Measurements from ENCODE around the gene ZCCHC24.

Gene ZCCHC24

DNA sequence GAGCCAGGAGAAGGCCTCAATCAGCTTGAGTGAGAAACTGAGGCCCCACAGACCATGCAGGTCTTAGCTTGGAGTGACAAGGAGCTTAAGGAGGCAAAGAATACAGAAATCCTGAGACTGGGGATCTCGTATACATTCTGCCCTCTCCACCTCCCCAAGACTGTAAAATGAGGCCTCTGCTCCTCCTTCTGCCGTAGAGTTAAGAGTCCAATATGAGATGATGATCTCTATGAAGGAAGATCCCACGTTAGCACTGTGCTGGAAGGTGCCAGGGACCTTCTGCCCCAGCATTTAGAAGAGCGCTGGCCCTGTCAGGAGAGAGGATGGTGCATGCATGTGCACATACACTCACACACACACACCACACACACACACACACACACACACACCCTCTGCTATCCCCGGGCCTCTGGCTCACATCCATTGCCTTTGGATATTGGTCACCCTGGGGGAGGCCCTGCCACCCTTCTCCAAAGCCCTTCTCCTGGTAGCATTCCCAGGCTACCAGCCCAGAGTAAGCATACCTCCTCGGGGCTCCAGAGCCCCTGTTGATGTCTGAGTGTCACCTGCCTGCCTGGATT is 15.0 kb downstream of the ZCCHC24 start:
- DNase-seq, result no peak

DNA sequence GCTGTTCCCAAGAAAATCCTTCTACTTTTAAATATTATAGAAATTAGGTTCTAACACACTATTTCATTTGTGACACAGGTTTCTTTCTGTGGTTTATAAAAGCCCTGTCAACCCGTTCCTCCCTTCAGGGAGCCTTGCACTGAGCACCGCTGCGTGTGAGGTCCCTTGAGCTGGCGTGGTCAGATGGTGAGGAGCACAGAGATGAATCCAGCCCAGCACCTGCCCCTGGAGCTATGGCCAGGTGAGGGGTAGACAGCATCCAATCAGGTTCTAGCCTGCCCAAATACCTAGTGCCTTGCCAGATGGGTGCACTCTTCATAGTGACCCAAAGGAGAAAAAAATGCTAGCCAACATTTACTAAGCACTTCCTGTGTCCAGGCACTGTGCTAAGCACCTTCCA is 15.7 kb downstream of the ZCCHC24 start:
- no peak for DNase-seq

DNA sequence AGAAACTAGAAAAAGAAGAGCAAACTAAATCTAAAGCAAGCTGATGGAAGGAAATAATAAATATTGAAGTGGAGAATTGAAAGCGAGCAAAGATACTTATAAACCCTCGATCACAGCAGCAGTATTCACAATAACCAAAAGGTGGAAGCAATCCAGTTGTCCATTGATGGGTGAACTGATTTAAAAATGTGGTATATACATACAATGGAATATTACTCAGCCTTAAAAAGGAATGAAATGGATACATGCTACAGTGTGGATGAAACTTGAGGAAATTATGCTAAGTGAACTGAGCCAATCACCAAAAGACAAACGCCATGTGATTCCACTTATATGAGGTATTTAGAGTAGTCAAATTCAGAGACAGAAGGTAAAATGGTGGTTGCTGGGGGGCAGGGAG is 17.5 kb downstream of the ZCCHC24 start:
- no peak for DNase-seq

DNA sequence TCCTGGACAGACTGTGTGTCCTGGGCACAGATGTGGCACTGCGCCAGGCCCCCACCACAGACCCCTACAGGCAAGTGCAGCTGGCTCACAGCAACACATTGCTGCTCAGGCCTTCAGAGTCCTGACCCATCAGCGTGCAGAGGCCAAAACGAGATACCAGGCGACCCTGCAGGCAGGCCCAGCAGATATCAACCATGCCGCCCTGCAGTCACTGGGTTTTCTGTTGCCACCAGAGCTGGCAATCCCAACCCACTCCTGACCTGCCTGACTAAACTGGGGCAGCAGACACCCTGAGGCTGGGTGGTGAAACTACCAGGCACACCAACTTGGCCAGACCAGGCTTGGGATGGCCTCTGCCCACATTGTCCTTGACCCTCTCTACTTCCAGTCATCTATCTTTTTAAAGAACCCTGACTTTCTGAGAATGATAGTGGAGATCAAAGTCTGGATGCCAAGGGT is 20.3 kb downstream of the ZCCHC24 start:
- no peak for DNase-seq

DNA sequence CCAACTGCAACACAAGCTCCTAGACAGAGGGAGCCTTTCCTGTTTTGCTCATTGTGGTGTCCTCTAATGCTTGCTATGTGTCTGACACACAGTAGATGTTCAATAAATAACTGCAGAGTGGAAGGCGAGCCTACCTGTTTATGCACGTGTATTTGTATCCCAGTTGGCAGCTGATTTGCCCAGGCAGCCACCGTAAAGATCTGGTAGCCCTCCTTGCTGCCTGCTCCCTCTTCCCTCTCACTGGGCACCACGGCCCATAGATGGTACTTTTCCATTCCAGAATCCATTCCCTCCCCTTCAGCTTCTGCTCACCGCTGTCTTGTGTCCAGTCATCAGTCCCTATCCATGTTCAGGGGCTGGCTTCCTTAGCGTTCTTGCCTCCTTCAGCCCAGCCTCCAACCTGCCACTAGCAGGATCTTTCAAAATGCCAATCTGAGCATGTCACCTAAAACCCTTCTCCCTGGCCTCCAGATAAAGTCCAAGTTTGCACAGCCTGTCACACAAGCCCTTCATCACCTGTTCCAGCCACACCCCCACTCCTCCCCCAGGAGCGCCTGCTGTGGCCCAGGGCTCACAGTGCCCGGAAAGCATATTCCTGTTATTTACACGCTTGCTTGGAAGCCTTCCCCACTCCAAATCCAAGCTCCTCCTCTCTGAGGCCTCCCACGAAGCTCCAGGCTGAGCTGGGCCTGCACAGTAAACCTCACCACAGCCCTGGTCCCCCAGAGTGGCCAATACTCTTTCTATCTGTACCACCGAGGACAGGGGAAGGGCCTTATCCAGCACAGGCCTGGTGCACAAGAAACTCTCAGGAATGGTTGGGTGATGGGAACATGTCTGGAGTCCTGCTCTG is 21.0 kb downstream of the ZCCHC24 start:
- no peak for DNase-seq

DNA sequence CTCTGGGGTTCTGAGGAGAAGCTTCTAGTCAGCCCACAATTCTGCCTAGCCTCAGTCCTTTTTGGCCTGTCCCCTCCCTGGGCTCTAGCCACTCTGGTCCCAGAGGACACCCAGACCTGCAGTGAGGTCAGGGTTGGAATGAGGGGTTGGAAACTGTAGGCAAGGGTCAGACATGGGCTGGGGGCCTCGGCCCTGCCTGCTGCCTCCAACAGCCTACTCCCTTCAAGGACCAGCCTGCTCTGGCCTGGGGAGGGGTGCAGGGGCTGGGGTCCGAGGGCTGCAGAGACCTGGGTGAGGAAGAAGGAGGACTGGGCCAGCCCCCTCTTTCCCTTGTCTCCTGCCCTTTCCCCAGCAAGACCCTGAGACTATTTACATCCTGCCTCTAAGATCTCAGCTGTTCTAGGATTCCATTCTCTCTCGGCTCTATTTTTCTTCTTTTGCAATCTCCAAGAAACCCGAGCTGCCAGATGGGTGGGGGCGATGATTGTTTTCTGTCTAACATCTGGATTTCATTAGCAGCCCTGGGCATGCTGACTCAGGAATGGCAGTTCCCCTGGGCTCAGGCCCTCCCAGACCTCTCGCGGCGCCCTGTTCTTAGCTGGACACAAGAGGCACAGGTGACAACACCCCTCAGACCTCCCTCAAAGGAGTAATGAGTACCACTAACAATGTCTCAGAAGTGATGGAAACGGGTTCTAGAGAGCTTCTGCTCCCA is 23.1 kb downstream of the ZCCHC24 start:
- DNase-seq, result no peak

DNA sequence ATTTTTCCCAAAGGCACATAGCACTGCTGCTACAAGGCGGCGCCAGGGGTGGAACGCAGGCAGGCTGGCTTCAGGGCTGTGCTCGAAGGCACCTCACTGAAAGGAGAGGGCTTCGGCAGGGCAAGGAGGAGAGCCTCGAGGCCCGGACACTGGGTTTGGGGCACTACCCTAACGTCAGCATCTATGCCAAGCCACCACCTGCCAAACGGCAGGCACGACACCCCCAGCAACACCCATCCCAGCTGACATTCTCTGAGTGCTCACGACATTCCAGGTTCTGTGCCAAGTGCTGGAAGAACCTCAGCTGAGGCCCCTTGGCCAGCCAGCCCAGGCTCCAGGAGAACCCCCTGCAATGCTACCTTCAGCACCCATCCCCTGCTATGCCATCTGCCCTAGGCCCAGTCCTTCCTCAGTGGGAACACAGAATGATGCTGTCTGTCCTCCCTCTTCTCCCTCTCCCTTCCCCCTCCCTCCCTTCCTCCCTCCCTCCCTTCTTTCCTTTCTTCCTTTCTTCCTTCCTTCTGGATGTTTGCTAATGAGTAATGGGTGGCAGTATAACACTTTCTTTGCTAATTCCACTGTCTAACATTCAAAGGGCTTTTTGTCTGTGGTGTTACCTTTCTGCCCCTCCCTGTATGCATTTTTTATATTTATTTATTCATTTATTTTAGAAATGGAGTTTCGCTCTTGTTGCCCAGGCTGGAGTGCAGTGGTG is 24.3 kb downstream of the ZCCHC24 start:
- DNase-seq, result no peak

DNA sequence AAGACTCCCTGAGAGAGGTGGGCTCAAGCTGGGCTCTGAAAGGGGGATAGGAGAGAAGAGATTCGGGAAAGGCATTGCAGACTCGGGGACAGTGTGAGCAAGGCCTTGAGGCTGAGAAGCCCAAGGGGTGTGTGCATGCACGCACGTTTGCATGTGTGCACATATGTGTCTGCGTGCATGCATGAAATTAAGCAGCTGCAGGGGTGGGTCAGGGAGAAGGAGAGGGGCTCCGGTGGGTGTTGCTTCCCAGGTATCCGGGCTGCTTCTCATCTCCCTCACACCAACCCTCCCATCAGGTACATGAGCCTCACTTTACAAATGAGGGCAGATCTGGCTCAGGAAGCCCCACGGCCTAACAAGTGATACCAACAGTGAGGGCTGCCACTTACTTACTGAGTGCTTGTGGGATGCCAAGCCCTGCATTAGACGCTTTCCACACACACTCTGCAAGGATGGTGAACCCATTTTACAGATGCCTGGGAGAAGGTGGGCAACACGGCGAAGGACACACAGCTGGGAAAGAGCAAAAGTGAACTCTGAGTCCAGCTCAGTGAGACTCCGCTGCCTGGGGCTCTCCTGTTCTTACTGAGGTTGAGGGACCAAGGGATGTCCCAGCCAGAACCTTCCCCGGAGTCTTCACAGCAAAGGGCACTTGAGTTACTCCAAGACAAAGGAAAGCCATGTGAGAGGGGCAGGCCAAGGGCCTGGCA is 26.4 kb downstream of the ZCCHC24 start:
- DNase-seq, result no peak

DNA sequence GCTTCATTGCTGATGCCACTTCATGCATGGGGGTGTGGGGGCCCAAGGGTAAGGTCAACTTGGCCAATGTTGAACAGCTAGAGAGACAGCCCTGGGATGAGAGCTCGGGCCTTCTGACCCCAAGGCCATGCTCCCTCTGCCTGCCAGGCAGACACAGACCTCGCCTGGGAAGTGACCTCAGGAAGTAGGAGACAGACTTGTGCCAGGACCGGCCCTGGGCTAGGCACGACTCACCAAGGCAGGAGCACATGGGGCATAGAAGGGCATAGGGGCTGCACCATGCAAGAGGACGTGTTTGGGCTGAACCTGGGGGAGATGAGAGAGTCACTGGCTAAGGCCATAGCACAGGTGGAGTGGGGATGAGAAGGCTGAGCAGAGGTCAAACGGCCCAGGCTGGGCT is 27.1 kb downstream of the ZCCHC24 start:
- no peak for DNase-seq

DNA sequence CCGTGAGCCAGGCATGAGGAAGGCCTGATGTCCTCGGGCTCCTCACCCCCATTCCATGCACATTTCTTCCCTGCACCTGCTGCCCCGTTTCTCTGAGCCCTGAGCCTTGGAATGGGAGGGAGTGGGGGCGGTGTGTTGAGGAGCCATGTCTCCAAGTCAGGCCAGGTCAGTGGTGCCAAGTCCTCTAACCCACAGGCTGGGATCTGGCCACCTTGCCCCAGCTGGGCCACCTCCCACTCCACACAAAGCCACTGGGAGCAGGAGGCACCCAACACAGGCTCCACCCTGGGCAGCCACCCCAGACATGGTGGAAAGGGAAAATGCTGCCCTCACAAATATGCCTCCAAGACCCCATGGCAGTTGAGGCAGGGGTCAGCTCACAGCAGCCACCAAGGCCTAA is 27.7 kb downstream of the ZCCHC24 start:
- DNase-seq, result no peak

DNA sequence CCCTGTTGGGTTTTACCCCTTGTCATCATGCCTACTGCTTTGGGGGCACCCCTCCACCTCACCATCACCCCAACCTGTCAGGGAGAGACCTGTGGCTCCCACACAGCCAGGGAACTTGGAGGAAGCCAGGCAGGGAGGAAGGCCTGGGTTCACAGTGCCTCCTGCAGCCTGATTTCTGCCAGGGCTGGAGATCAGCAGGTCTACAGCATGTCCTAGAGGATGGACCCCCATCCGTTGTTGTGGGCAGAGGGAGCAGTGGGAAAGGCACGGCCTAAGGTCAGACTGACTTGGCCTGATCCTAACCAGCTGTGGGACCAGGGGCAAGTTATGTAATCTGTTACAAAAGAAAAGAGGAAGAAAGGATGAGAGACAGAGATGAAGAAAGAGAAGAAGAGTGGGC is 28.2 kb downstream of the ZCCHC24 start:
- no peak for DNase-seq

DNA sequence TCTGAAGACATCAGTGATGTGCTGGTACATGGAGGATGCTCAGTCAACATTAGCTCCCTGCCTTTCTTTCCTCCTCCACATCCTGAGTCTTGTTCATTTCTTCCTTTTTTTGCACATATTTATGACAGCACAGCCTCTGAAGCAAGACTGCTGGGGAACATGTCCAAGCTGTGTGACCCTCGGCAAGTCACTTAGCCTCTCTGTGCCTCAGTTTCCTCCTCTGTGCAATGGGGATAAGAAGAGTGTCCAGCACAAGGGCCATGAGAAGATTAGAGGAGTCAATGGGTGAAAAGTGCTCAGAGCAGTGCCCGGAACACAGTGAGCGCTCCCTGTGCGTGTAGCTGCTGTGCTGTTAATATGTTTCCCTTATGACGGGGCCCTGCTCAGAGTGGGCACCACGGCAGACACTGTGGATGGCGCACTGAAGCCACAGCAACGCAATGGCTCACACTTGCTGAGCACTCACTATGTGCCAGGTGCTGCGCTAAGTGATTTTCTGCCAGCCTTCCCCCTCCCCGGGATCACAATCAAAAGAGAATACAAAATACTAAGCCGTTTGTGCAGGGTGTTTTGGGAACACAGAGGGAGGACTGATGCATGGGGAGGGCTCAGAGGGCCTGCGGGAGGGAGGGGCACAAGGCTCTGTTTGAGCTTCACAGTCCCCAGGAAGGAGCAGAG is 28.7 kb downstream of the ZCCHC24 start:
- DNase-seq, result no peak

DNA sequence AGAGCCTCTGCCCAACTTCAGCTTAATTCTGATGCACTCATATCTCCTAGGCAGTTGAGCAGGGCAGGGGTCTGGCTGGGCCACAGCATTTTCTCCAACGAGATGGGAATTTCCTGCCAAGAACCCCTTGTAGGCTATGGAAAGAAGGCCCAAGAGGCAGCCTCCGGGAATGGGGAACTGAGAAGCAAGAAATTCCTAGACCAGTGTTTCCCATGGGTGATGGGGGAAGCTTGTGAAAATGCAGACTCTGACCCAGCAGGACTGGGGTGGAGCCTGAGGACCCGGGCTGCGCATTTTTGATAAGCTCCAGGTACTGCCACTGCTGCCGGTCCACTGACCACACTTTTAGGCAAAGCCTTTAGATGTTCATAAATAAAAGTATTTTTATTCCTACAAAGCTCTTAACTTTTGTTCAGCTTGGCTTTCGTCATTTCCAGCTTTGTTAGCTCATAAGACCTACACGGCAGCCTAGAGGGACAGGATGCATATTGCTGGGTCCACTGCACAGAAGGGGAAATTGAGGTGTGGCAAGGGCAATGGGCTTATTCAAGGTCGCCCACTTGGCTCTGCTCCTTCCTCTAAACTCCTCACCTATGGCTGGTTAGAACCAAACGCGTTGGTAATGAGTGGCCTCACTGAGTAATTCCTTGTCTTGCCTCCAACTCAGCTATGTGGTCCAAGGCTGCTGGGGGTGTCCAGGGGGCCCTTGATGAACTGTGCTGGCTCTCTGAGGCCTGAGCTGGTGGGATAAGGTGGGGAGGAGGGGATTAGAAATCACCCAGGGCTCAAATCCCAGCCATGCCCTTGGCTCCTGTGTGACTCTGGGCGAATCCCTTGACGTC is 29.5 kb downstream of the ZCCHC24 start:
- no peak for DNase-seq

DNA sequence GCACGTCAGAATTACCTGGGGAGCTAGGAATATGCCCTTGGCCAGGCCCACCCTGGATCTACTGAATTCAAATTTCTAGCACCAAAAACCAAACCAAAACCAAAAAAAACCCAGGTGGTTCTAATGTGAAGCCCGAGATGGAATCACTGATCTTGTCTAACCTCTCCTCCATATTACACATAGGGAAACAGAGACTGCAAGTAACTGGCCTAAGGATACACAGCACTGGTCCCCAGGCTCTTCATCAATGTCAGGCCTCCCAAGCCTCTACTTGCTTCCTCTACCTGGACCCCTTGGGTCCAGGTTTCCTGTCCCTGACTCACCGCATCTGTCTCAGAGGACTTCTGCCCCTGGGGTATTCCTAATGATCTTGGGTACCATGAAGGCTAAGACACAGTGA is 30.7 kb downstream of the ZCCHC24 start:
- DNase-seq, result no peak

DNA sequence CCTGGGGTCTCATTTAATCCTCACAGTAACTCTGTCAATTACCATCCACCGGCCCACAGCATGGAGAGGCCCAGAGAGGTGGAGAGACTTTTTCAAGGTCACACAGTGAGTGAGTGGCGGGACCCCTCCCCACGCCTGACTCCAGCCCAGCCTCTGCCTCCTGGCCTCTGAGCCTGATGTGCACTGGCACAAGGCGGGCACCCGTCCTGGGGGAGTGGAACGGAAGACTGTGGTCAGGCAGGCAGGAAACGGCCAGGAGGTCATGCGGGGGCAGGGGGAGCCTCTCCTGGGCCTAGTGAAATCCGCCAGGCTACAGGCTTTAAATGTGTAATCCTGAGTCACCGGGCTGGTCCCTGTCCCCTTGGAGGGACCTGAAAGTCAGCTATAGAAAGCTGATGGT is 32.2 kb downstream of the ZCCHC24 start:
- no peak for DNase-seq

DNA sequence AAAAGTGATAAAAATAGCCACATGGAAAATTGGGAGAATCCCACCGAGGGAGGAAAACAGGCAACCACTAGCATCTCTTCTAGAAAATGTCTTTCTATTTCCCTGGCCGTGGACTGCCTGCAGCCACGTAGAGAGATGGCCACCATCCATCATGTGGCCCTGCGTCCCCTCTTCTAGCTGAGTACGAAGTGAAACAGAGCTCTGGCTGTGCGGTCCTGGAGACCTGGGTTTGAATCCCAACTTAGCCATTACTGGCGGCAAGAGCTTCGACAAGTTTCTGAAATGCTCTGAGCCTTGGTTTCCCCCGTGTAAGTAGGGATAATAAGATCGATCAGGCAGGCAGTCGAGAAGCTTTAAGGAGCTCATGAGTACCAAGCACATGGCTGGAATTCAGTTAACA is 32.9 kb downstream of the ZCCHC24 start:
- DNase-seq, result no peak

DNA sequence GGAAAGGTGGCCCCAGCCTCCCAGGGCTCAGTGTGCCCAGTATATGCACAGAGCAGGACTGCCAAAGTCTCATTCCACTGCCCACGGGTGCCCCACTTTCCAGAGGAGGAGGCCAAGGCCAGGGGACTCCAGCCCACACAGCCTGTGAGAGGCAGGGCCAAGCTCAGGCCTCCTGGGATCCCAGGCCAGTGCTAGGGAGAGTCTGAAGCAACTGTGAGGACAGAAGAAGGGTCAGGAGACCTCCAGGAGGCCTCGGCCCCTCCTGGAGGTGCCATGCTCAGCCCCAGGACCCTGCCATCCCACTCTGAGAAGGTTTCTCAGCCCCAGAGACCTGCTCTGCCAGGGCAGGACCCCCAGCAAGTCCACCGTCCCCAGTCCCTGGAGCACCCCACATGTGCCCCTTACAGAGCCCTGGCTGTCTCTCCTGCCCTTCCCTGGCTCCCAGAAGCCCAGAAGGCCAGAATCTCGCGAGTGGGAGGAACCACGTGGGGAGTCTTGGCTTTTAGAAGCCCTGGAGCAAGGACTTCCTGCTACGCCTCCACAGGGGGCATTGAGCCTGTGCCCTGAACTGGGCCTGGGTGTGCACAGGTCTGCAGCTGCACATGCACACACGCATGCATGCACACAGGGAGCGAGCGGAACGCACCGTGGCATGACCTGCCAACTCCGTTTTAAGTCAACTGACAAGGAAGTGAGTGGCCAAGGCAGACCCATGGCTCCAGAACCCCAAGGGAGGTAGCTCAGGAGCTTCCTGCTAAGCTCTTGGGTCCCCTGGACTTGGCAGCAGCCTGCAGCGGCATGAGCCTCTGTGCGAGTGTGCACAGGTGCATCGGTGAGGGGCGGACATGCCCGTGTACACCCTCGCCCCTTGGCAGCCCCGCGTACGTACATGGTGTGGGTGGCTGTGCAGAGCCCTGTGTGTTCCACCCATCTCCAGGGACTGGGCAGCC is 33.6 kb downstream of the ZCCHC24 start:
- DNase-seq, result no peak

DNA sequence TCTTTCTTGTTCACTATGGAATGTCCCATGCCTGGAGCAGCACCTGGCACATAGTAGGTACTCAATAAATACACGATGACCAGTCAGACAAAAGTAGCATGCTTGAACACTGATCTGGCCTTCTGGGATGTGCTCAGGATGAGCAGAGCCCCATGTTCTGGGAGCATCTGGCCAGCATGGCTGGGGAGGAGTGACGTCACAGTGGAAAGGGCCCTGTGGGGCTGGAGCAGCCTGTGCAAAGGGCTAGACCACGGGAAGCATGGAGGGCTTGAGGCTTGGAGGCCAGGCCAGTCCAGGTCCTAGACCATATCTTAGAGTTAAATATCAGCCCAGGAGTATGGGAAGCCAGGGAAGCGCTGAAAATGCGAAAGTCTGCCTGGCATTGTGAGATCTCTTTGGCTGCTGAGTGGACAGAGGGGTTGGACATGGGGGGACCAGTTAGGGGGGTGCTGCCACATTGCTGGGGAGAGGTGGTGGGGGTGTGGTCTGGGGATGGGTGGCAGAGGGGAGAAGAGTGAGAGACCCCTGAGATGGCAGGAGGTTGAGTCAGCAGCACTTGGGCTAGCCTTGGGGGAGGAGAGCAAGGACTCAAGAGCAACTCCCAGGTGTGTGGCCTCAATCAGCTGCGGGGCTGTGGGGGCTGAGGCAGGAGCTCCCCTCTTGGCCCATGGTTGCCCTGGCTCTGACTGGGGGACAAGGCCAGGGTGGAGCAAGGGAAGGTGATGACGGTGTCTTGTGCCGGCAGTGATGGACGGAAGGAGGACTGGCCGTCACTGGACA is 34.9 kb downstream of the ZCCHC24 start:
- DNase-seq, result no peak

DNA sequence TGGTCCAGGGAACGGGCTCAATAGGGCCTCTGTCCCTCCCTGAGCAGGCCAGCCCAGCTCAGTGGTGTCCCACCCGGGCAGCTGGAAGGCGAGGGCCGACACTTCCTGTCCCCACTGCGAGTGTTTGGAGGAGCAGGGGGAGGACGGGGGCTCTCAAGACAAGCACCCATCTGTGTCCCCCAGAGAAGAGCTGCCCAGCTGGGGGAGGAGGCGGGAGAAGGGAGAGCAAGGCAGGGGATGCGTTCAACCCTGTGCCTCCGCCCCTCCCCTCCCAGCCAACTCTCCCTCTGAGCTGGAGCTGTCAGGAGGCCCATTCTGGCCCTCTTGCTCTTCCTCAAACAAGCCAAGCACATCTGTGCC is 35.7 kb downstream of the ZCCHC24 start:
- no peak for DNase-seq

Measured in NCI-H2171 treated with DMSO at 0.1 percent for 48 hours (cell line).